Activated CD4-positive, CD25-positive, alpha-beta regulatory T cell treated with anti-CD3 and anti-CD28 coated beads, Interleukin-2, amount 50 U/mL, for 16 hours (primary cell): ENCODE data around the gene HOXD4.

Source experiments
- DNase-seq: peaks from one replicate; pipeline ENCODE4 v3.0.0-alpha.2; 2020; ENCODE audit warnings: low read depth, low spot score

The HOXD4 gene

DNA sequence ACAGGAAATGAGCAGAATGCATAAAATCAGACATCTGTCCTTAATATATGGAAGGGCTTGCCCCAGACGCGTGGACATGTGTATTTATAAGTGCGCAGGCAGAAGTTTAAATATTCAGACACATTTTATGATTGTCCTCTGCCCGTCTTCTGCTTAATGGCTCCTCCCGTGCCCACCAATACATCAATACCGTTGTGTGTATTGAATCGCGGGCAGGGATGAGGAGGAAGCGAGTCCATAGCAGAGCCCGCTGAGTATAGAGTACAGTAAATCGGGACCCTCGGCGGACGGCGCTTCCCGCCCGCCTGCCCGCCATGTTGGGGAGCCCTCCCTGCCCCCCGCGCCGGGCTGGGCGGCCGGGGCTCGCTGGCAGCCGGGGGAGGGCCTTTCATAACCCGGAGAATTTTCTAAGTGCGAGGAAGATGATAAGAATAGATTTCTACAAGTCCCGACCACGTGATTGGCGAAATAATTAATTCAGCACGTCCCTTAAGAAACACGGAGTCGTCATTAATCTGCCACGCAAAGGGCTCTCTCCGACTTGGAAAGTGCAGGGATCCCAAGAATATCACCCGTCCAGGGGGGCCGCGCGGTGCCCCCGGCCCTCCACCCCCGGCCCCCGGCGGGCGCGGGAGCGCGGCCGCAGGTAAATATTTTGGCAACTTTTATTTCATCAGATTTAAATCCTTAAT is 5.6 kb downstream of the HOXD4 start, which contains the start of gene HOXD3:
Gene HOXD3 (plus strand): TSS at position 501 of the 692 bp plus-strand sequence. CDS start 11,808 bp downstream, outside the sequence.
- DNase-seq: no peak

DNA sequence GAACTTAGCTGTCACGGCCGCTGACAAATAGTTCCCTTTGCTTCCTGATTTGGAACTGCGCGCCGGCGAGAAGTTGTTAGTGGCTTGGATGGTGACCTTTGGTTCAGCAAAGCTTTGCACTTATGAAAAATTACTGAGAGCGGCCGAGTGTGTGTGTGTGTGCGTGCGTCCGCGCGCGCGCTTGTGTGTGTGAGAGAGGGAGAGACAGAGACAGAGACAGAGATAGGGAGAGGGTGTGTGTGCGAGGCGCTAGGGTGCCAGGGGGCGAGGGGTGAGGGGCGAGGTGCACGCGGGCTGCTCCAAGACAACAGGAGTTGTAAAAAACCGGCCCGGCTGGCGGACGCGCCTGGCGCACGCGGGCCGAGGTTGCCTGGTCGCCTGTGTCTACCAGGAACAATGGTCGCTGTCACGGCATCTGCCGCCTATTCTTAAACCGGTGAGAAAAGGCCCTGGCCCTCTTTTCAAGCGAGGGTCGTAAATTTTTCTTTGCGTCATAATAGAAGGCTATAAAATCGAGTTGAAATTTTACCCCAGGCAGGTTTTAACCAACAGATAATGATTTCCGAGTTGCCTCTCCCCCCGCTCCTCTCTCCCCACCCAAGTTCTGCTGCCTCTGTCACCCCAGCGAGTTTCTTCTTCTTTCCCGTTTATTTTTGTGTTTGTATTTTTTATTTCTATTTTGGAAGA is 6.3 kb downstream of the HOXD4 start:
- no peak for DNase-seq

DNA sequence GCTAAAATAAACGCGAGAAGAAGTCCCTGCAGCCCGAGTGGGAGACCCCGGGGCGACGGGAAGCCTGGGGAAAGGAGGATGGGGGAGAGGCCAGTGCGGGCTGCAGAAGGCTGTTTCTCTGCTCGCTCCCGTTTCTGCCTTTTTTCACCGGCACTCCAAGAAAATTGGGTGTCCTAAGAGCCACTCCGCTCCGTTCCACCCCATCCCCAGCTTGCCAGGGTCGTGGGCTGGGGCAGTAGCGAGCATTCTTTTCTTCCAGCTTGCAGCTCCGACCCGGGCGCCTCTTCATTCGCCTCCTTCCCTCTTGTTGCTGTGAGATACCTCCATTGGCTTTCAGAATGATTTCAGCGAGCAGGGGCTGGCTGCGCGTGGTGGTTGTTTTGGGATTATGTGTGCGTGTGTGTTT is 6.8 kb downstream of the HOXD4 start:
- DNase-seq: no peak

DNA sequence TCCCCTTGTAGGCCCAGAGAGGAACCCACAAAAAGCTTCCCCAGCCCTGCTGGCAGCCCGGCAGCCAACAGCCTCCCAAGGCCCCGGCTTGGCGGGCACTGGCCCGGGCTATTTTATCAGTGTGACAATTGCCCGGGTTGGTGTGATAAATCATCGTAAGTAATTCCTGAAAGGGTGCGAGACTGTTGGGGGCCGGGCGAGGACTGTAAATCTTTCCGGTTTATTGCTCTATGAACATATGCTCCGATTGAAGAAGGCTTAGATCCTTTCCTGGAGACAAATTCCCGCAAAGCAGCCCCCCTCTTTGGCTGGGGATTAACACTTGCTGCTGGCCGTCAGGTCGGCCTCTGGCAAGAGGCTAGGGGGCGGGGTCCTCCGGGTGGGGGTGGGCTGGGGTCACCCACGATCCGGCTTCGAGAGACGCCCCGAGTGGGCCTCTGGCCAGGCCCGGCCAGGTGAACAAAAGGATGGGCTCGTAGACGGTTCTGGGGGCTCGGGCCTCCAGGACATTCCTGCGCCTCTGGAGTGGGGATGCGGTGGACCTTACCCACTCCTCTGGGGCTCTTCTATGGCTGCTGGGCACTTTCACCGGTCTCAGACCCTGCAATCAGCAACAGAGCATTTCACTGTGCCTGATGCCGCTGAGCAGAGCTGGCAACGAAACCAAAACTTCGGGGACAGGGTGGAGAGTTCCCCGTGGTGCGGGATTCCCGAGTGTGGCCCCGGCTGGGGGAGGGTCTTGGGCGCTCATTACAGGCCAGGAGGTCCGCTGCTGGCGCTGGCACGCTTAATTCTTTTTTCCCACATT is 7.7 kb downstream of the HOXD4 start:
- no peak for DNase-seq

DNA sequence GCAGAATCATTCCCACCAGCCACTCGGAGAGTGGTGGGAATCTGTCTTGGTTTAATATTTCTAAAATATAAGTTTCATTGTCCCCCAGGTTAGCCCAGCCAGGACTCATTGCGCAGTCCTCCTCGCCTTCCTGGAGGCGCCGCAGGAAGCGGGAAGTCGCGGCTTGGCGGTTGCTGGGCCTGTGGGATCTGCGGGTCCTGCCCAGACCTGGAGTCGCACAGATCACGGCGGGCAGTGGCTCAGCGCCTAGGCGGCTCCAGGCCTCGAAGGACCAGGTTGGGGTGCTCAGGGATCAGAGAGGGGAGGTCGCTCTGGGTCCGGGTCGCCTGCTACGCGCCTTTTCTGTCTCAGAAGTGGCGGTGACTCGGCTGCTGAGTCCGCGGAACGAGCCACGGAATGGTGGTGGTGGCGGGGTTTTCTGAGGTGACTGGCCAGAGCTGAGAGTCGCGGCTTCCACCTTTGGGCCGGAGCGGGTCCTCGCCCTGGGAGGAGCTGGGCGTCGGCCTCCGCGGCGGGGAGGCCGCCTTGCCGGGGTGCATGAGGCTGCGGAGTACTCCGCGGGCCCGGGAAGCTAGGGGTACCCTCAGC is 8.4 kb downstream of the HOXD4 start:
- DNase-seq: no peak

DNA sequence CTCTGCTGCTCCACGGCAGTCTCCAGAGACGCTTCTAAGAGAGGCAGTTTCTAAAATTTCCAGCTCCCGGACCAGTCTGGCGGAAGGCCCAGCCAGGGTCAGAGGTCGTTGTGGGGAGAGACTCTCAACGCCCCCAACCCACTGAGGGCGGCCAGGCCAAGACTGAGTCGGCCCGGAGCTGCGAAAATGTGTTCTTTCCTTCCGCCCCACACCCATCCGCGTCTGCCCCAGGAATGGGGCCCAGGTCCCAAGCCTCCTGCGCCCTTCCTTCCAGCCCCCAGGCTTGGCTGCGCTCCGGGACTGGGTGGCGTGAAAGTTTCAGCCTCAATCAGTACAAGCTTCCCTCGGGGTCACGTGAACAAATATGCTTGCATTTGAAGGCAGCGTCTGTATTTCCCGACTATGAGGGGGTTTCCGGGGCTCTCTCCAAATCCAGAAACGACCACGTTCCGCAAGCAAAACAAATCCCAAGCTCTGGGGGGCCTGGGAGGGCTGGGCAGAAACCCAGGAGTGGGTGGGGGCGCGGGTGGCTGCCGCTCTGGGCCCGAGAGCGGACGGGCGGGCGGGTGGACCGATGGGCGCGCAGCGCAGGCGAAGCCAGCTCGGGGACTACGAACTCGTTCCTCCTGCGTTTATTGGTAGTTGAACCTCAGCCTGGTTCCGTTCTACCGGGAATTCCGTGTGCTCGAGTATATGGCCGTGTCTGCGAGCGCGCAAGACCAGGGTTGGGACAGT is 9.1 kb downstream of the HOXD4 start:
- no peak for DNase-seq

DNA sequence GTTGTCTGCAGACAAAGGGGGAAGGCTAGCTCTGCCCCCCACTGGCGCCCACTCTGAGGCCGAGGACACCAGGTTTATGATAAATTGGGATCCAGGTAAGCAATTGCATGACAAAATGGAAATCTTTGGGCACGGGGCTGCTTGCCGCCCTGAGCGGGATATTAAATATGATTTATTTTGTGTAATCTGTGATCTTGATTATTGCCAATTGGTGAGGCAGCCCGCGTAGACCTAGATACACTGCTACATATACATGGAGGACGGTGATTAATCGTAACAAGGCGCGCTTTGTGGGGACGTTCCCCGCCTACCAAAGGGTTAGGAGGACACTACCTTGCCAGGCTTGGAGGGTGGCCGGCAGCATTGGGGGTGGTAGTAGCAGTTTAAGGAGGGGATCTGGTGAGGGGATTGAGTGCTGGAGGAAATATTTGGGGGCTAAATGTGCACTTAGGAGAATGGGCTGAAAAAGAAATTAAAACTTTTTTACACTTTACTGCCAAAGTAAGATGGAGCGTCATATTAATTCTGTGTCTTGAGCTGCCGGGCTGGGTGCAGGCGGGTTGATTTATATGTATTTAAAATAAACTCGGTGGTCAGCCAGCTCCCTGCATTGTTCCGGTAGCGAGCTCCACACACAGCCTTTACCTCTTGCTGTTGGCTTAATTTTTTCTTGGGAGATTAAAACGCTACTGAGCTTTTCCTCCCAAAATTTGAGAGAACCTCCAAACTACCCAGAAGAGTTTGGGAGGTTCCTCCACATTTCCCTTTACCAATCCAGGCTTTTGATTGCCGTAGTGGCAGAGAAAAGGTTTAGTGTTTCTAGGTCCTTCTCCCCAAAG is 9.9 kb downstream of the HOXD4 start:
- no peak for DNase-seq

DNA sequence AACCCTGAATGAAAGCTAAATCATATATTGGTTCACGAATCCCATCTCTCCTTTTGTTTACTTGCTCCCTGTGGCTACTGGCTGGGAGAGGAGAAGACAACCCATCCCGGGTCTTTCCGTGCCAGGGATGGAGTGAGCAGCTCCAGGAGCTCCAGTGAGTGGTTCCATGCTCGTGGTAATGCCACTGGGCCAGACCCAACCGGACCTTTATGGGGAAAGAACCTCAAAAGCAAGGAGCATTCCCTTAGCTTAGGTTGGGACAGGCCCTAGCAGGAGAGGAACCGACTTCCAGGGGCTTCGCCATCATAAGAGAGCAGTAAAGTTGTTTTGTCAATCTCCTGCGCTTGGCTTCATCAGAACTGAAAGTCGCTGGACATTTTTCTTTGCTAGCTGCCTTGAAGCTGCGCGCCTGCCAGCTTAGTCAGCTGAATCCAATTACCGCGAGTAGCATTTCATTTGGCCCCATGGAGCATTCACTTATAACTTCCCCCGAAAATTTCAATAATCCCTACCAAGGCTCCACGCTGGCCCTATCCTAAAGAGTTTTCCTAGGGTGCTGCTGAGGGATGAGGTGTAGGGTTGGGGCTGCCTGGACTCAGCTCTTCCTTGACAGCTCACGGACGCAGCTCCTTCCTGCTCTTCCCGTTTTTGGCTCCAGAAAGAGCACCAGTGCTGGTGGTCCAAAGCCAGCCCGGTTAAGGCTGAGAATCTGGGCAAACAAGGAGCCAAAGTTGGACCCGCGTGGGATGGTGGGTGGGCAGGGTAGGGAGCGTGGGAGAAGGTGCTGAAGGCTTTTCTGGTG is 10.7 kb downstream of the HOXD4 start:
- DNase-seq: no peak

DNA sequence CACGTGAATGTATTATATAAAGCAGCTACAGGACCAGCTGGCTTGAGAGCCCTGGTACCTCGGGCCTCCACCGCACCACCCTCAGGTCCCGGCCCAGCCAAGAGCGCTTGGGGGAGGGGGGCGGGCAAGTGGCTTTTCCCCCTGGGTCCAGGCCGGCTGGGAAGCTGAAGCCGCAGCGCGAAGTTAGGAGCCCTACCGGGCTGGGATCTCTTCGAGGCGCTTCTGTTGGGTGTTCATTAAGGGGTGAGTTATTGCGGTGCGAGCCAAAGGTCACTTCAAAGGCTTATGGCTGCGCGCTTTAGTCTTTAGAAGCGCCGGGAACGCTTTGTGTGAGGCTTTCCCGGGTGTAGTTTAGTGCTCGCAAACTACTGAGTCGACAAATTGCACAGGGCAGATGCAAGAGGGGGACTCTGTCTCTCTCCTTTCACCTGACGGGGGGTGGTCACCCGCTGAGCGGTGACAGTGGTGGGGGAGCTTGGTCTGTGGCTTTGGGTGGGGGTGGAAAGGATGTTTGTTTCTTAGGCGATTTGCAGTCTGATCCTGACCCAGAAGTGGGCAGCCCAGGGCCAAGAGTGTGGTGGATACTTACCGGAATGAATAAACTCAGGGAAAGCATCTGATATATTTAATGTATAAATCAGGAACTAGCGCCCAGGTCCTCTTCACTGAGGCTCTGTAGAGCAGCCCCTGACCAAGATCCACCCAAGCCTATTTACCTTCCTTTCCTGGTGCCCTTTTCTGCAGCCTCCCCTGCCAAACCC is 11.7 kb downstream of the HOXD4 start:
- DNase-seq: no peak

DNA sequence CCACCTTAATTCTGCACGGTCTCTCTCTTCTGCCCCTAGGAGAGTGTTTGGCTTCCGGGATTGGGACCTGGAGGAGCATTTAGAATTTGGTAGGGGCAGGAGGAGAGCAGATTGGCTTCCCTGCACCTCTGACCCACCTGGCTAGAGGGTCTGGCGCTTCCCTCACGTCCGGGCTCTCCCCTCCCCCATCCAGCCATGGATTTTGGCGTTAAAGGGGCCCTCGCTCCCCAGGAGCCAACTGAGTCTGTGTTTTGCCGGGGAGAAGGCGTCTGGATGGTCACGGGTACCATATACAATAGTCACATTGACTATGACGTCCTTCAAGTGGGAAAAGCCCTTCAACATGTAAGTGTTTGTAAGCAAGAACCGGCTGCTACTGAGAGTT is 12.3 kb downstream of the HOXD4 start:
- DNase-seq: no peak

DNA sequence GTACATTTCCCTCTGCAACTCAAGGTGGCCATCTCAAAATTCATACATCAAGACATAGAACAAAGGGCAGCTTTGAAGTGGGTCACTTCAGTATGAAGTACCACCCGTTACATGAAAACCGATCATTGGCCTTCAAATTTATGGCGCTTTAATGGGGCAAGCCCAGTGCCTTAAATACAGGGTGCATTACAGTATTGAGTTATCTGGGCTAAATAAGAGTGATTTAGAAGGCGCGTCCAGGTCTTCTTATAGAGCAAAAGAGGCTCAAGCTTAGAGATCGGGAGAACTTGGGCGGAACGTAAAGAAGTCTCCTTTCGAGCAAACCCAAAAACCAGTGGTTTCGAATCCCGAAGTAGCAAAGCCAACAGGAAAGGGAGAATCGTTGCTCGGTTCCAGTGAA is 12.9 kb downstream of the HOXD4 start:
- DNase-seq: no peak

DNA sequence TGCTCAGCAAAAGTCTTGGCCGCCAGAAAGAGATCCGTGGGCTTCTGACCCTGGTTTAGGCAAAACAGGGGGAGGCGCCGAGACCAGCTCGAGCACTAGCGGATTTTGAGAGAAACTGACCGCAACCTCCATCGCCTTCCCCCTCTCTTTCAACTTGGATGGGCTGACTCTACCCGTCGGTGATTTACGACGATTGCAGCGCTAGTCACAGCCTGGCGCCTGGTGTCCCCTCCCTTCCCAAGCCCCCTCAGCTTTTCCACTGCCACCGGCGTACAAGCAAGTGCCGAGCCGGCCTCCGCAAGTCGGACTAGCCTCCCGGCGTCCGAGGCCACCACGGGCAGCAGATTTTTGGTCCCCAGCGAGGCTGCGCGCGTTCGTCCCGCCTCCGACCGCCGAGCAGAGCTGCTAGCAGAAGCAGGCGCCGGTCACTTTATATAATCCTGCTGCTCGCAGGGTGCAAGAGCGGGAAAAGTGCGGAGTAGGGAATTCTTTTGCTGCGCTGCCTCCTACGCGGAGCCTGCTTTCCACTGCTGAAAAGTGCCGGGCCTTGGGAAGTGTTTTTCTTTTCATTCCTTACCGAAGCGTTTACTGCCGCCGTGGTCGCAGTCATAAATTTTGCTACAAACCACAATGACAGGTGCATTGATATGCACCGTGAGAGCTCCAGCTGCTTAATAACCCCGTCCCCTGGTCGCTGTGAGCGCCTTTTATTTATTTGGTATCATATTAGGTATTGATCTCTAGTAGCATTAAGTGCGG is 13.4 kb downstream of the HOXD4 start:
- DNase-seq: no peak

DNA sequence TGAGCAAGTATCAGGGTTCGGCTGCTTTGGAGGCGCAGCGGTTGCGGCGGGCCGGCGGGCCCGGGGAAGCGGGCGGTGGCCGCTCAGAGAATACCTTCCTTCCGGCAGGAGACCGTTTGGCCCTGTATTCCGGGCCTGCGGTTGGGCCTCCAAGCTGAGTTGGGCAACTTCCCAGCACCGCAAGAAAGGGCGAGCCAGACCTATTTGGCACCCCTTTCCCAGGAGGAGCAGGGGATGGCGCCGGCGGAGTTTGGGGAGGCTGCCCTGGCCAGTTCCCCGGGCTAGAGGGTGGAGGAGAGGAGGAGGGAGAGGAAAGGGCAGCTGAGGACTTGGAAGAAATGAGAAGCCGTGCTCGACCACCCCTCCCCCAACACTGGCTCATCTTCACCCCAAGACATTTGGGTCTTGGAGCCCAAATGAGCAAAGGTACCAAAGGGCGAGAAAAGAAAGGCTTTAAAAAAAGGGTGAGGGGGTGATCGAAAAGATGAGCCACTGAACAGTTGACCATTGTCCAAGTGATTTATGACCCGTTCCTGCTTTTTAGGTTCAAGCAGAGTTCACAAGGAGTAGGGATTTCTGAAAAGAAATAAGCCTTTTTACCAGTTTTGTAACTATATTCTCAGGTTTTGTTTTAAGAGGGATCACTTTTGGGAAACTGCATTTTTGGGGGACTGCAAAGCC is 14.2 kb downstream of the HOXD4 start:
- DNase-seq: no peak

DNA sequence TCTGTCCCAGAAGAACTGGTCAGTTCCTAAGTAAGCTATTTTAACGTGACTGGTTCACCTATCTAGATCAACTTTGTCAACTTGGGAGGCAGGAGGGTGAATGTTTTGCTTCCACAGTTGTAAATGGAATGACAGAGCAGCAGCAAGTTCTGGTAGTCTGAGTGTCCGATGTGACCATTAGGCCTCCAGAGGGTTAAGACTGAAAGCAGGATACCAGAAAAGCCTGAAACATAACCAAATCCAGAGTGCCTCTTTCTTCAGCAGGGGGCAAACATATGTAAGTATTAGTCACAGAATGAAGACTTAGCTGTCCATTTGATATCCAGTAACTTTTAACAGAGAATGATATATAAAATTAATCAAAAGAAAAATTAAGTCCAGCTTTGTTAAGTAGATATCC is 14.9 kb downstream of the HOXD4 start:
- DNase-seq: no peak

DNA sequence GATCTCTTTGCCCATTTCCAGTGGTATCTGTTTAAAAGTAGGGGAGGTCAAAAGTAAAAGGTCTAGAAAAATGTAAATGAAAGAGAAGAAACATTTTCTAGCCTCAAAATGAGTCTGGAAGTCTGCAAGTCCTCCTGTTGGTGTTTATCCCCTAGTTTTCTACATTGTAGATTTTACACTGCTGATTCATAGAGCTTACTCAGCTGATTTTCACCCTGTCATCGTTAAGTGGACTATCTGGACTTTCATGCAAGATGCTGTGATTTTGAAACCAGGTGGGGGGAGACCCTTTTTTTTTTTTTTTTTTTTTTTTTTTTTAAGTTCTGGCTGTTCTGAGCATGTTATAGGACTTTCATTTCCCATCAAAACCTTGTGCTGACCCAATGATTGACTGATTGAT is 16.0 kb downstream of the HOXD4 start:
- no peak for DNase-seq

DNA sequence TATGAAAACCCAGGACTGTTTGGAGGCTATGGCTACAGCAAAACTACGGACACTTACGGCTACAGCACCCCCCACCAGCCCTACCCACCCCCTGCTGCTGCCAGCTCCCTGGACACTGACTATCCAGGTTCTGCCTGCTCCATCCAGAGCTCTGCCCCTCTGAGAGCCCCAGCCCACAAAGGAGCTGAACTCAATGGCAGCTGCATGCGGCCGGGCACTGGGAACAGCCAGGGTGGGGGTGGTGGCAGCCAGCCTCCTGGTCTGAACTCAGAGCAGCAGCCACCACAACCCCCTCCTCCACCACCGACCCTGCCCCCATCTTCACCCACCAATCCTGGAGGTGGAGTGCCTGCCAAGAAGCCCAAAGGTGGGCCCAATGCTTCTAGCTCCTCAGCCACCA is 17.8 kb downstream of the HOXD4 start:
- DNase-seq: no peak

DNA sequence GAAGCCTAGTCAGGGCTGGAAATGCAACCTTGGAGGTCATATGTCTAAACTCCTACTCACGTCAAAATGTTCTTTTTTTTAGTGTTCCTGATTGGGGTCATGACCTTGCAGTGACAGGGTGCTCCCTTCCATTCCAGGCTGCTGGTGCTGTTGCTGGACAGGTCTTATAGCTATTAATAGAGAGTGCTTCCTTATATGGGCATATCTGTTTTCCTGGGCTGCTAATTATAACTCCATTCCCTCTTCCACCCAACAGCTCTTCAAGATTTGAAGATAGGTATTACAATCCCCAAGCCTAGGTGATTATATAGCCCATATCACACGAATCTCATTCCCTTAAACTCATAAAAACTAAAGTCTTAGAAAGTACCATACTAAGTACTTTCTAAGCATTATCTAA is 18.4 kb downstream of the HOXD4 start:
- no peak for DNase-seq
